Esophagus muscularis mucosa (tissue), 3 donors: ENCODE data around the gene UCHL1.

Source experiments
- POLR2A ChIP-seq: fragments of 450-650 bp; IDR thresholded peaks from one replicate; pipeline ENCODE4 v1.6.1; 2017; ENCODE audit warnings: antibody characterized with exemption, moderate library complexity, mild to moderate bottlenecking, low read depth
- TF ChIP-seq, protein P1 (sequence below), 3 experiments: fragments of 200-600 bp in 2 of 3; fragments of 450-650 bp in 1 of 3; sonication (generic) in 2 of 3; IDR thresholded peaks; one replicate each; pipeline ENCODE4 v1.5.1; 2017 to 2019; ENCODE audit warnings: antibody characterized with exemption in 3 of 3, mild to moderate bottlenecking in 2 of 3, moderate library complexity in 1 of 3

- TF ChIP-seq, protein P1, sequence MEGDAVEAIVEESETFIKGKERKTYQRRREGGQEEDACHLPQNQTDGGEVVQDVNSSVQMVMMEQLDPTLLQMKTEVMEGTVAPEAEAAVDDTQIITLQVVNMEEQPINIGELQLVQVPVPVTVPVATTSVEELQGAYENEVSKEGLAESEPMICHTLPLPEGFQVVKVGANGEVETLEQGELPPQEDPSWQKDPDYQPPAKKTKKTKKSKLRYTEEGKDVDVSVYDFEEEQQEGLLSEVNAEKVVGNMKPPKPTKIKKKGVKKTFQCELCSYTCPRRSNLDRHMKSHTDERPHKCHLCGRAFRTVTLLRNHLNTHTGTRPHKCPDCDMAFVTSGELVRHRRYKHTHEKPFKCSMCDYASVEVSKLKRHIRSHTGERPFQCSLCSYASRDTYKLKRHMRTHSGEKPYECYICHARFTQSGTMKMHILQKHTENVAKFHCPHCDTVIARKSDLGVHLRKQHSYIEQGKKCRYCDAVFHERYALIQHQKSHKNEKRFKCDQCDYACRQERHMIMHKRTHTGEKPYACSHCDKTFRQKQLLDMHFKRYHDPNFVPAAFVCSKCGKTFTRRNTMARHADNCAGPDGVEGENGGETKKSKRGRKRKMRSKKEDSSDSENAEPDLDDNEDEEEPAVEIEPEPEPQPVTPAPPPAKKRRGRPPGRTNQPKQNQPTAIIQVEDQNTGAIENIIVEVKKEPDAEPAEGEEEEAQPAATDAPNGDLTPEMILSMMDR (IDR thresholded peaks at IDR 0.05) = no peak
- TF ChIP-seq POLR2A = no peak
These were observed 41.1 kb downstream of the UCHL1 start for GRCh38 chr4:41297832-41298231.
